HG02943 (cell line): ENCODE data around the gene TRIM54.
"Not testable (repeated sequence)": the region's sequence is repeated elsewhere in the genome, so short reads cannot be mapped to it uniquely, and the experiment has no call there.

Experiments
- ATAC-seq: cut with Tn5 transposase; IDR thresholded peaks from one replicate; pipeline ENCODE4 v1.9.1; 2021; ENCODE audit warnings: mild to moderate bottlenecking, low read depth, moderate library complexity; ENCODE audit not compliant: unreplicated experiment

TRIM54 gene

DNA sequence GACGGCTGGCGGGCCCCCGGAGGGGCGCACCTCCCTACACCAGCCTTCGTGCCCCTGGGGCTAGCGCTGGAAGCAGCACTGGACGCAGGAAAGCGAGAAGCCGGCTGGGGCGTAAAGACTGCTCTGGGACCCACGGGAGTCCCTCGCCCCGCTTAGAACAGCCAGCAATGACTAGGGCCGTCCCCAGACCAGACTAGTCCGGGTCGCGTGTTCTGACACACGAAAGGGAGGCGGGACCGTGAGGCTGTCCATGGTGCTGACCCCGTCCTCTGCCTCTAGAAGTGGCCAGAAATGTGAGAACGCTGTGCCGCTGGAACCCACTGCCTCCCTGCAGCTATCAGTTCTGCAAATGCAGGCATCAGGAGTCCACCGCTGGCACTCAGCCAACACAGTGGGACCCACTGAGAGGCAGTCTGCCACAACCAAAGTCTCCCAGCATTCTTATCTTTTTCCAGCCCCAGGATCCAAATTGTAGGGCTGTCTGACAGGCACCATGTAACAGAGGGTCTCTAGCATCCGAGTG is 26.2 kb downstream of the TRIM54 start, which contains the start of gene UCN:
Gene UCN, minus strand, starts transcription at position 87 of the 523 bp plus-strand sequence. CDS start 550 bp downstream, outside the sequence.
- no peak for ATAC-seq

DNA sequence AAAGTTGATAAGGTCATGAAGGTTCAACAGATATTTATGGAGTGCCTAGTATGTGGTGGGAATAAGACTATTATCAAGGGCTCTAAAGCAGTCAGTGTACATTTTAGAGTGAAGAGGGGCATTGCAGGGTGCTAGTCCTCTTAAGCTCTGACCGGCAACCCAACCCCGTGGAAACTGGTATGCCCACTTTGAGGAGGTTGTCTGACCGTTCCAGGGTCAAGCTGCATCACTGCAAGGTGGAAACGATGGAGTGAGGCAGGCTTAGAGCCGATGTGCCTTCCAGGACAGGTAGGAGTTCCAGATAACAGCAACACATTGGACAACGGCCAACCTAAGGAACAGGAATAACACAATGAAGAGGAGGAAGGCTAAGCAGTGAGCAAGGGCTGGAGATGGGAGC is 27.4 kb downstream of the TRIM54 start:
- ATAC-seq, result no peak

DNA sequence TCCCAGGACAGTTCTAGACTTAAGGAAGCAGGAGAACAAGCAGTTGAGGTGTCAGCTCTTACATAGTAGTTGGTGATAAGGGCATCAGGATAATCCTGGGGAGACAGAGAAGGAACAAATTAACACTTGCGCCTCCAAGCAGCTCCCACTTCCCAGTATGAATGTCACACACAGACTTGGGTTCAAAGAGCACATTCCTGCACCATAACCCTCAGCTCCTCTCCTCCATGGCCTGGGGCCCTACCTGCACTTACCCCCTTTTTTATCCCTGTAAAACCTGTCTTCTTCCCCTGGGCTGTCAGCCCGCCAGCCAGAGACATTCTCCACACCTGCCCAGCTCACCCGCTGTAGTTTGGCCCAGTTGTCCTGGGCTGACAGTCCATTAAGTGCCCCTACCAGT is 29.9 kb downstream of the TRIM54 start:
- no peak for ATAC-seq

DNA sequence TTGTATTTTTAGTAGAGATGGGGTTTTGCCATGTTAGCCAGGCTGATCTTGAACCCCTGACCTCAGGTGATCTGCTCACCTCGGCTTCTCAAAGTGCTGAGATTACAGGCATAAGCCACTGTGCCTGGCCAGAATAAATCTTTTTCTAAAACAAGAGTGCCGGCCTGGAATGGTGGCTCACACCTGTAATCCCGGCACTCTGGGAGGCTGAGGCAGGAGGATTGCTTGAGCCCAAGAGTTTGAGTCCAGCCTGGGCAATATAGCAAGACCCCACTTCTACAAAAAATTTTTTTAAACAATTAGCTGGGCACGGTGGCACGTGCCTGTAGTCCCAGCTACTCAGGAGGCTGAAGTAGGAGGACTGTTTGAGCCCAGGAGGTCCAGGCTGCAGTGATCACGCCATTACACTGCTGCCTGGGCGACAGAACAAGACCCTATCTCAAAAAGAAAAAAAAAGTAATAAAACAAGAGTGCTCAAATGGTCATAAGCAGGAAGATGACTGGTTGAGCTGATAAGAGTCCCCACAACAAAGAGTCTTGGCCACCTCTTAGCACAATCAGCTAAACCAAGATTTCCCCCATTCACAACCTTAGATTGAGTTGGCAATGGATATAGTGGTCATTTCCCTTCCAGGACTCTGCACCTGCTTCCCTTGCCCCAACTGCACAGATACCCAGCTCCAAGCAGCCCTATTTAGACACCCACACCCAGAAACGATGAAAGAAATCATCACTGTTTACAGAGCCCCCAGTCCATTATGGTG is 31.8 kb downstream of the TRIM54 start:
- ATAC-seq, result no peak

DNA sequence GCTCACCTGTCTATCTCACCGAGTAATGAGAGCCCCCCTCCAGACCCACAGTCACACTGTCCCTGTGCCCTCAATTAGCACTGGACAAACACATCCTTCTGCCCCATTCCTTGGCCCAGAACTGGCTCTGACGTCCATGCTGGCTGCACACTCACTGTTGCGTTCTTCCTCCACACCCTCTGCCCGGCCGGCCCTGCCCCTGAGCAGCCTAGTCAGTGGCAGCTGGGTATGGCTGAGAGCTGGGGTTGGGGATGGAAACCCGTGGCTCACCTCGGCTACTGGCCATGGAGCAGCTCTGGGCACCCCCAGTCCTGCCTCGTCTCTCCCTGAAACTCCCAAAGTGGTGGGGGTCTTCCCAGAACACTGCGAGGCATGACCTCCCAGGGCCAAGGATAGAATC is 32.5 kb downstream of the TRIM54 start:
- no peak for ATAC-seq

DNA sequence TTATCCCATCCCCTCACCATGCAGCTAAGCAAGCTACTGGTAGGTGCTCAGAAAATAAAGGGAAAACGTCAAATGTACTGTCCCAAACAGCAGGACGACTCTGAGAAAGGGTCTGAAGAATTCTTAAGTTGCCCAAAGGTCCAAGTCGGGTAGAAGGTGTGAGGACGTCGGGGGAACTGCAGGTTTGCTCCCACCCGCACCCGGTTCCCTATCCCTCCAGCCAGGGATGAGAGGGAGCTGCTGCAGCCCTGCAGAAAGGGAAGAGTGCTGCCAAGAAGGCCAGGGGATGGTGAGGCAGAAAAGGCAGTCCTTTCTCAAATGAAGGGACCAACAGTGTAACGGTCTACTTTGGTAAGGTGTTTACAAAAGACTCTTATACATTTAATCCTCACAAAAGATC is 32.9 kb downstream of the TRIM54 start:
- no peak for ATAC-seq

DNA sequence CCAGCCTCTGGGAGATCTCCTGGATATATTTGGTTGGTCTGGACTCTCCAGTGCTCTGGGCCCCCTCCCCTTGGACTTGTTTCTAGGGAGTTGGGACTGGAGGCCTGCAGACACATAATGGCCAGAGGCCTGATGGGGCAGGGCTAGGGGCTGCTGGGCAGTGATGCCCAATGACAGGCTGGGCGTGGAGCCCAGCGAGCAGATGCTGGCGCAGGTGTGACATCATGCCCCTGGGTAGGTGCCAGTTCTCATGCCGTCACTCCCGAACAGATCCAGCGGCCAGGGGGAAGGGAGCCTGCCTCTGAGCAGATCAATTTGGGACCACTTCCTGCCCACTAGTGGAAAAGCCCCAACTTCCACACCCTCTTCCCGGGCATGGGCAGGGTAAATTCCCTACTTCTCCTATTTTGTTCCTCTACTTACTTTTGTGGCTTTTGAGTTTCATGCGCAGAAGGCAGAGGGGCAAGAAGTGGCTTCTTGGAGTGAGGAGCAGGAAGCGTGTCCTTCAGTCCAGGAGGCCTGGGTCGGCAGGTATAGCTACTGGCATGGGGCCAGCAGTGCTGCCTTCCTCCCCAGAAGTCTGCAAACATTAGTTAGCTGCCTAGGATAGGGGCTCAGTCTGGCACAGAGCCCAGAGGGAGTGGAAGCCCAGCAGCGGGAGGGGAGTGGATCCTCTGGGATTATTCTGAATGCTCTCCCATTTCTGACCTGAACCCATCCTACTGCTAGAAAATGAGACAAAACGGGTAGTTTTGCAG is 34.6 kb downstream of the TRIM54 start:
- ATAC-seq, result no peak

DNA sequence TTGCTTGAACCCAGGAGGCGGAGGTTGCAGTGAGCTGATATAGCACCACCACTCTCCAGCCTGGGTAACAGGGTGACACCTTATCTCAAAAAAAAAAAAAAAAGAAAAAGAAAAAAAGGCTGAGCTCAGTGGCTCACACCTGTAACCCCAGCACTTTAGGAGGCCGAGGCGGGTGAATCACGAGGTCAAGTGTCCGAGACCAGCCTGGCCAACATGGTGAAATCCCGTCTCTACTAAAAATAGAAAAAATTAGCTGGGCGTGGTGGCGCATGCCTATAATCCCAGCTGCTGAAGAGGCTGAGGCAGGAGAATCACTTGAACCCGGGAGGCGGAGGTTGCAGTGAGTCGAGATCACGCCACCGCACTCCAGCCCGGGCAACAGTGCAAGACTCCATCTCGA is 37.6 kb downstream of the TRIM54 start:
- not testable (repeated sequence) for ATAC-seq

DNA sequence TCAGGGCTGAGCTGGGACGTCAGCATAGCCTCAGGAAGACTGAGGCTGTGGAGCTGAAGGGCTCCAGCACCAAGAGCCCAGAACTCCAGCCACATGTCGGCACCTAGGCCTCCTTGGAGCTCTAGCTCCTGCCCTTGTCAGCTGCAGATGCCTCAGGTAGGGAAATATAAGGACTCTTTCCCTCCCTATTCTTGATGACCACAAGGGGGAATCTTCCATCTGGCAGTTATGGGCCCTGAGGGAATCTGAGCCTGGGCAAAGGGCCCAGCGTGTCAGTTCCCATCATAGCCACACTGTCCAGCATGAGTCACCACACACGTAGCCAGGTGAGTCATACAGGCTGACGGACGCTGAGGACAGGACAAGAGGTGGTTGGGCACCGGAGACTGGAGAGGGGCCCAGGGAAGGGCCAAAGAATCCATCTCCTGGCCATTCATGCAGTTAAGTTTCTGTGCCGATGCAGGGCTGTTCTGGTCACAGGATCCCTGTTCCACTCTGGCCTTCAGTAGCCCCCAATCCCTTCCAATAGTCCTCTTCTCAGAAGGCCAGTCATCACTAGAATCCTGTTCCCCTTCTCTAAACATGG is 38.8 kb downstream of the TRIM54 start:
- no peak for ATAC-seq

DNA sequence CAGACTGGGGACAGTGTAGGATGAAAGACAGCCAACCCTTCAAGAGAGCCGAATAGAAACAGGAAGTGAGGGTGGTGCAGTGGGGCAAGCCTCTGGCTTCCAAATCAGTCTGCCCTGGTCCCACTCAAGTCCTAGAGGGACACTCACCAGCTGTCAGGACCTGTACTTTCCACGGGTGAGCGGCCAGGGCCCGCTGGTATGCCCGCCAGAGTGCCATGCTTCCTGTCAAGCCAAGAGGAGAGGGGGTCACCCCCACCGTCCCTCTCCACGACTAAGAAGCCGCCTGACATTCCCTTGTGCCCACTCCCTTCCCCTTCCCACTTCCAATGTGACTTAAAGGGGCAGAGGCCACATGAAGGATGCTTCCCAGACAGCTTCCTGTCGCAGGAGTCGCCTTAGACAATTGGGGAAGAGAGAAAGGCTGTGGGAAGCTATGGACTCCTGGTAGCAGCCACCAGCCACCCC is 40.1 kb downstream of the TRIM54 start:
- no peak for ATAC-seq

DNA sequence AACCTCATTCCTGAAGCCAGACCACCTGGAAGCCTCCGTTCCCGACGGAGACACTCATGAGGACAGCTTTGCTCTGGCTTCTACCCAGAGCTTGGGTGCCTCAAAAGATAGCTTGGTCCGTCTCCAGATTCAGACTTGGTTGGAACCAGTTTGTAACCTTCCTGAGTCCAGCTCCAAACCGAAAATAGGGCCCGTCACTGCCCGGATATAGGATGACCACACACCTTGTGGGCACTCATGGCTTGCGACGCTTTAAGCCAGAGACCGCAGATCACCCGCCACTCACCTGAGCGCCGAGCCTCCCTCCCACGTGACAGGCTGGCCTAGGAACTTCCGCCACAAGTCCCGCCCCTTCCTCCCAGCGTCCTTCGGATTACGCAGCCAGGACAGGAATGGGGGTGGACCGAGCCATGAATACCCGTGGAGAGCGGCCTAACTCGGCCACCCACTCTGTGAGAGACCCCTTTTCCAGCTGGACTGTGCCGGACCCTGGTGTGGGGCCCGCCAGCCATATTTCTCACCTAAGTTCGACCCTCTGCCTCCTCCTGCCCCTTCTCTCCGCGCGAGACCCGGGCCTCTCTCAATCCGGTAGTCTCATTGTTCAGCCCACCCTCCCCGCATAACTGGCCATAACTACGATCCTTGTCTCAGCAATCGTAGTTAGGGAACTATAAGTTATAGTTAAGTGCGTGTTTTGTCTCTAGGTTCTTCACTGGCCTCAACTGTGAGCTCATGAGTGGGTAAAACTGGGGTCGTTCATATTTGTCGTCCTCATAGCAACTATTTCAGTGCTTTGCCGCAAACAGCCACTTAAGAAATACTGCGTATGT is 40.8 kb downstream of the TRIM54 start, which contains the start of gene MPV17:
Gene MPV17, minus strand, starts transcription at position 332 of the 830 bp plus-strand sequence. CDS start 580 bp downstream, outside the sequence.
- ATAC-seq, result peak; percentile 89

DNA sequence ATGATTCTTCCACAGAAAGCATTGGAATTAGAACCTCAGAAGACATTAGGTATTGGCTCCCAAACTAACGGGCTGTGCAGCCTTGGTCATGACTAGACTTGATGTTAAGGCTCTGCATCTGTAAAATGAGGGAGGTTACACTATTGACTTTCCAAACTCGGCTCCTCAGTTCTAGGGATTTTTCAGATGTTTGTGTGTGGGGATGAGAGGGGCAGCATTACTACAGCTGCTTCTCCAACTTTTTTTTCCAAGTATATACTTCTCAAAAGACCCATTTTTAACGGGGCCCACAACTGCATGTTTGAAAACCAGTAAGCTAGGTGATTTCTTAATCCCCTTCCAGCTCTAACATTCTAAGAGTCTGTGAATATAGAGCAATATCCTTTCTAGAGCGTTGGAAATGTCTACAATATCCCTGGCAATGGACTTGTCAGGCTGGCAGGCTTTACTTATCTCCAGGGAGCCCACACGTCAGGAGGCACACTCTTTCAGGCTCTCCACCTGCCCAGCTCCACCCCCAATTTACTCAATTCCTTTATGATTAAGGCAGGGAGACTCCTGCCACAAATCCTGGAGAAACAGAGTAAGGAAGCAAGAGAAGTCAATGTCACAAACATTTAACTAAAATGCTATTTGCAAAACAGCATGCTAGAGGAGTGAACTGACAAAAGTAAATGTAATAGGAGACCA is 41.5 kb downstream of the TRIM54 start:
- no peak for ATAC-seq

DNA sequence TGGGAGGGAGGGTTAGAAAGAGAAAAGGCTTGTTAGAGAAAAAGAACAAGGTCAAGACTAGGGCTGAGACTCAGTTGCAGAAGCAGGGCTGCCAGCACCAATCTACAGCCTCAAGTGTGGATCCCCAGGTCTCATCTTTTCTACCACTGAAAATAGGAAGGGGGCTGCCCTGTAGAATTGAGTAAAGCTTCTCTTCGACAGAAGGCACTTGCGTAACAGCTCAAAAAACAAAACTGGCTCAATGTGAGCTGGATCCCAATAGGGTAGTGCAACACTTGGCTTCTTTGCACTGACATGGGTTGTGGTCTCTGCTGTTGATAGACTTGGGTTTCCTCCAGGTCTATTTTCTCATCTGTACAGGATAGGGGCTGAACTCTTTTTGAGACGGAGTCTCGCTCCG is 42.5 kb downstream of the TRIM54 start:
- ATAC-seq, result no peak

DNA sequence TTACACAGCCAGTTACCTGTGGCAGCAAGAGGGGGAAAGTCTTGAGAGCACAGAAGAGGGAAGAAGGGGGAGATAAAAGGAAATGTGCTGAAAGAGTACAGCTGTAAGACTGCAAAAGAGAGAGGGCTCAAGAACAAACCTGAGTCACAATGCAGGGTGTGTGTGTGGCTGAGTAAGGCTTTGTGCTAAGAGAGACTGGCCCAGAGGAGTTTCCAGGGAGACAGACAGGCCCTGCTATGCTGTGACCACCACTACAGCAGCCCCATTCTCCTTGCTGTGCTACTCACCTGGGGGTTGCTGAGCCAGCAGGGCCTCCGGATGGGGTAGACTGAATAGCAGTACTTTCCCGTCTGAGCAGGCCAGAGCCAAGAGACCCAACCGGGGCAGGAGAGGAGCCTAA is 53.1 kb downstream of the TRIM54 start:
- no peak for ATAC-seq

DNA sequence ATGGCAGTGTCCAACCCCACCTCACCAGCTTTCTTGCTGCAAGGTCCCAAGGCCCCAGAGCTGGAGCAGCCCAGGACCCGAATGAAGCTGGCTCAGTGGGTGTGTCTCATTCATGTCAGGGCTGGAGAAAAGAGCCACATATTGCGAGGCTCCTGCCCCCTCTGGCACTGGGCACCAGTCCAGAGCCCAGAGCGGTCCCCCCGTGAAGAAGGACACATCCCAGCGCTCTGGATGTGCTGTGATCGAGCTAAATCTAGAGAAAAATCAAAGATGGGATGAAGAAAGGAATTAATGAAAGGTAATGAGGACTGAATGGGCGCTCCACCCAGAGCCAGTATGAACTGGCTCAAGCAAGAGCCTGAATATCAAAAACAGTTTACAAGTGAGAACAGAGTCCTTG is 53.9 kb downstream of the TRIM54 start:
- ATAC-seq, result no peak

DNA sequence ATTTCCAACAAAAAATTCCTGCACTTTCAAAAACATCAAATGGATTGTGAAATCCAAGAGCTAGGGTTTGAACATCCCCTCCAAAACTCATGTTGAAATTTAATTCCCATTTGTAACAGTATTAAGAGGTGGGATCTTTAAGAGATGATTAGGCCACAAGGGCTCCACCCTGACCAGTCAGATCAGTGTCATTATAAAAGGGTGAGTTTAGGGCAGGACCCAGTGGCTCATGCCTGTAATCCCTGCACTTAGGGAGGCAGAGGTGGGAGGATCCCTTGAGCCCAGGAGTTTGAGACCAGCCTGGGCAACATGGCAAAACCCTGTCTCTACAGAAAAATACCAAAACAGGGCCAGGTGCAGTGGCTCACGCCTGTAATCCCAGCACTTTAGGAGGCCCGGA is 65.4 kb downstream of the TRIM54 start:
- no peak for ATAC-seq

DNA sequence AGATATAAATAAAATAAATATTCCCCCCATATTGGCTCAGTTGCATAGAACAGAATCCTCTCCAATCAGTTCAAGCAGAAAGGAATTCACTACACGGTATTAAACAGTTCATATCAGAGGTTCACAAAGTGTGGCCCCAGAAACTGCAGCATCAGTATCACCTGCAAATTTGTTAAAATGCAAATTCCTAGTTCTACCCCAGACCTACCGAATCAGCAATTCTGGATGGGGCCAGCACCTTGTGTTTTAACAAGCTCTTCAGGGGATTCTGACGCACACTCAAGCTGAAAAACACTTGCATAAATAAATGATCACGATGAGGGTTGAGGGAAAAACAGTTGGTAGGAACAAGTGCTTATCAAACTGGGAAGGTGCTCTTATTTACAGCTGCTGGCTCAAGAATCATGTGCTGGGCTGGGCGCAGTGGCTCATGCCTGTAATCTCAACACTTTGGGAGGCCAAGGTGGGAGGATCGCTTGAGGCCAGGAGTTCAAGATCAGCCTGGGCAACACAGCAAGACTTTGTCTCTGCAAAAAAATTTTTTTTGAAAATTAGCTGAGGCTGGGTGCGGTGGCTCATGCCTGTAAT is 68.0 kb downstream of the TRIM54 start:
- no peak for ATAC-seq

DNA sequence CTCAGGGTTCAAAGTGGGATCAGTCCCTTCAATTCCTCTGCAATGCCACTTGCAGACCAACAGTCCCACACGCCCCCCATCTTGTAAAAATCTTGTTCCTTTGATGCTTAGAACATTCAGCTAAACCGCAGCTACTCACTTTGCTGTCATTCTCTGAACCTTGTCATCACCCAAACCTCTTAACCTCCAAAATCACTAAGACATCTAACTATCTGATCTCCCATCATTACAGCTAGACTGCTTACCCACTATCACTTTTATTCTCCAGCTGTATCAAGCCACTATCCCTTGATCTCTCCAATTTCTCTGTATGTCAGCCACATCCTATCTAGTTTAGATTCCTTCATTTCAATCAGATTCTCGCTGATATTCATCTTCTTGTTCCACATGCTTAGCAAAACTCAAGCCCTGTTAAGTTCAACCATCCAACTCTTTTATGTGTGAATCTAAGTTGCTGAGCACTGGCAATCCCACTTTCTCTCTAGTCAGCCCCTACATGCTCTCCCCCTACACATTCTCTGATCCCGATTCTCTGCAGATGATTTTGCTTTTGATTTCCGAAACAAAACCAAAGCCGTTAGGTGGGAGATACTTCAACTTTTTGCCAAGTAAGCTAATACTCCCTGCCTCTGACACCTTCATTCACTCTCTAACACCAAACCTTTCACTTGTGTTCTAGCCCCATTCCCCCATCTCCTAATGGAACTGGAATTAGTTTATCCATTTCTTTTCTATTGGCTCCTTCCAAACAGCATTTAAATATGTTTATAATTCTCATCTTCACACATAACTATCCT is 69.8 kb downstream of the TRIM54 start:
- ATAC-seq, result no peak
